Stimulated activated CD4-positive, alpha-beta T cell treated with anti-CD3 and anti-CD28 coated beads, Interleukin-15, amount 100 ng/mL, for 48 hours (primary cell): ENCODE data around the gene SLAMF9.

Experiments used
- DNase-seq, 2 donors: peaks; one replicate each; pipeline ENCODE4 v3.0.0-alpha.2; 2020; ENCODE audit warnings: low read depth in 2 of 2

Gene SLAMF9

GRCh38 chr1:159977364-159978106, 23.5 kb upstream of the SLAMF9 start:
- DNase-seq: no peak

GRCh38 chr1:159974350-159974965, 20.4 kb upstream of the SLAMF9 start:
- no peak for DNase-seq

- DNase-seq: no peak
Measured at GRCh38 chr1:159973350-159973940, 19.4 kb upstream of the SLAMF9 start.

- DNase-seq: no peak
Measured at GRCh38 chr1:159972443-159973205, 18.6 kb upstream of the SLAMF9 start.

- DNase-seq: no peak
Measured at GRCh38 chr1:159970932-159971342, 16.9 kb upstream of the SLAMF9 start.

GRCh38 chr1:159968901-159969300, 14.9 kb upstream of the SLAMF9 start:
- no peak for DNase-seq

- no peak for DNase-seq
Measured at GRCh38 chr1:159965263-159965662, 11.2 kb upstream of the SLAMF9 start.

GRCh38 chr1:159964144-159964543, 10.1 kb upstream of the SLAMF9 start:
- DNase-seq: no peak

GRCh38 chr1:159962176-159962575, 8.1 kb upstream of the SLAMF9 start:
- DNase-seq: no peak

- no peak for DNase-seq
Measured at GRCh38 chr1:159961636-159962035, 7.6 kb upstream of the SLAMF9 start.

GRCh38 chr1:159960721-159961381, 6.8 kb upstream of the SLAMF9 start:
- DNase-seq: no peak

- no peak for DNase-seq
Measured at GRCh38 chr1:159959451-159959850, 5.4 kb upstream of the SLAMF9 start.

GRCh38 chr1:159958719-159959380, 4.8 kb upstream of the SLAMF9 start:
- no peak for DNase-seq

- DNase-seq: no peak
Measured at GRCh38 chr1:159957824-159958268, 3.8 kb upstream of the SLAMF9 start.

- no peak for DNase-seq
Measured at GRCh38 chr1:159955456-159955855, 1.4 kb upstream of the SLAMF9 start.

- no peak for DNase-seq
Measured at GRCh38 chr1:159952932-159953331, 1.1 kb downstream of the SLAMF9 start.

- no peak for DNase-seq
Measured at GRCh38 chr1:159951551-159951950, 2.5 kb downstream of the SLAMF9 start.

GRCh38 chr1:159951016-159951415, 3.0 kb downstream of the SLAMF9 start:
- no peak for DNase-seq

GRCh38 chr1:159949981-159950381, 4.1 kb downstream of the SLAMF9 start:
- DNase-seq: no peak

- no peak for DNase-seq
Measured at GRCh38 chr1:159949123-159949522, 4.9 kb downstream of the SLAMF9 start.

GRCh38 chr1:159947942-159948341, 6.1 kb downstream of the SLAMF9 start:
- DNase-seq: no peak
